Epithelial cell of esophagus (primary cell): ENCODE data around the gene RHBDF2.
A peak's percentile ranks its signal among the peaks of the same experiment; 100 is the strongest.

Experiments used
- DNase-seq: peaks from one replicate; pipeline ENCODE4 v3.0.0; 2010; ENCODE audit warnings: low read depth
- H3K4me3 ChIP-seq: 2 replicates; pipeline ENCODE4 v1.5.1; 2011; ENCODE audit warnings: mild to moderate bottlenecking, low read length, control low read depth
- CTCF ChIP-seq: IDR thresholded peaks from 2 replicates; pipeline ENCODE4 v1.5.1; 2011; ENCODE audit warnings: low read depth, mild to moderate bottlenecking, low read length, control low read depth, inconsistent platforms; ENCODE audit not compliant: insufficient read depth; ENCODE audit errors: missing control alignments

Gene RHBDF2

GRCh38 chr17:76546556-76547182 lies 45.4 kb upstream of the RHBDF2 start:
- TF ChIP-seq CTCF = no peak
- peak; percentile 91 for DNase-seq
- no peak overlapping the region for H3K4me3 ChIP-seq

GRCh38 chr17:76545918-76546555 lies 44.8 kb upstream of the RHBDF2 start:
- H3K4me3 ChIP-seq = no peak overlapping the region
- no peak for TF ChIP-seq CTCF
- DNase-seq = no peak

- H3K4me3 ChIP-seq = no peak overlapping the region
- no peak for TF ChIP-seq CTCF
- DNase-seq = no peak
These were observed 43.5 kb upstream of the RHBDF2 start for GRCh38 chr17:76544546-76545365.

GRCh38 chr17:76543826-76544545 lies 42.8 kb upstream of the RHBDF2 start:
- no peak for DNase-seq
- H3K4me3 ChIP-seq = no peak overlapping the region

GRCh38 chr17:76543482-76543825 lies 42.2 kb upstream of the RHBDF2 start:
- no peak for TF ChIP-seq CTCF

More at GRCh38 chr17:76543826-76544545, 42.8 kb upstream of the RHBDF2 start:
- TF ChIP-seq CTCF = no peak

GRCh38 chr17:76542984-76543383 lies 41.8 kb upstream of the RHBDF2 start:
- no peak for TF ChIP-seq CTCF
- DNase-seq = no peak

More at GRCh38 chr17:76543482-76543825, 42.2 kb upstream of the RHBDF2 start:
- H3K4me3 ChIP-seq = no peak overlapping the region
- no peak for DNase-seq

More at GRCh38 chr17:76542984-76543383, 41.8 kb upstream of the RHBDF2 start:
- no peak overlapping the region for H3K4me3 ChIP-seq
